Measurements from ENCODE around the gene CHD2.

CHD2 gene

DNA sequence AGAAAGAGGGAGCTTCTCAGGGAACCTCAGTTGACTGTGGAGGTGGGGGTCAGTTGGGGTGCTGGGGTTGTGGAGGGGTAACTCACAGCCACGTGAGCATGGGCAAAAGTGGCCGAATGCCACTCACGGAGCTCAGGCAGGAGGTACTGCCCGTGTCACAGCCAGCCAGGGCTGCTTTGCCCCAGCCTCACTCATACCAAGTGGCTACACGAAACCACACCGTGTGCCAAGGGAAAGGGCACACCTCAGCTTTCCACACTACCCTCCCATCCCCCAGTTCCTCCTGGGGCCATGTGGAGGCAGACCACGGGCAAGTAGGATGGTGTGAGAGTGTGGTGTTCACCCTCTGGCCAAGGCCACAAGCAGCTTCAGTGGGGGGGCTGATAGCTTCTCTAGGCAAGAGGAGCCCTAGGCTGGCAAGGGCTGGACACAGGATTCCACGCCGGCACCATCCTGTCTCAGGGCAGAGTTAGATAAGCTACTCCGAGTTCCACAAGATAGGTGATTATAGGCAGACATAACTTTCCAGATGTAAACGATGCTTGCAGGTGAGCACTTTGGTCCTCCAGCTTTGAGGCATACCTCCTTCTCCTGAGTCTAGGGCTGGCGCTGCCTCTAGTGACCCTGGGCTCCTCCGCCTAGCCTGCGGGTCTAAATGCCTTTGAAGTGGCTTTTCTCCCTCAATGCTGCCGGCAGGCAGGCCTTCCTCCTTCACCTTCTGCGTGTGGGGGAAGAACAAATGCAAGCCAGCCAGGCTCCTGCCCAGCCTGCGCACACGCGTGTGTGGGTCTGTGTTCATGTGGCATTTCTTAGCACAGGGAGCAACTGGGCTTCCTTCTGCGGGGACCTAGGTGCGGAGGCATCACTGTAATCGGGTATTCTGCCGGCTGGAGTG, 163.9 kb downstream of the CHD2 start:
- no peak for DNase-seq

DNA sequence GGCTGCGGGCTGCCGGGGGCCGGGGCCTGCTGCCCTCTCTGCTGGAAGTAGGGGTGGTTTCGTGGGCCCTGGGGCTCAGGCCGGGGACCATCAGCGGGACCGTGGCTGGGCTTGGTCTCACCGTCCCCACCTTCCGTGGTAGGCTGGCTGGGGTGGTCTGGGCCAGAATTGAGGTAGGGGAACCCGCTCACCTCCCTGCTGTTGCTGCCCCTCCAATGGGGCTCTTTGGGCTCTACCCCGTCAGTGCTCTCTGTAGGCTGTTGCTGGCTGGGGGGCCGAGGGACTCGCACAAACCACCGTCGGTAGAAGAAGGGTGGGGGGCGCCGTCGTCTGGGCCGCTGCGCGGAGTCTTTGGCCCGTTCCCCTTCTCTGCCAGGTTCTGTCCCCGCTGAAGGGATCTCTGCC, 165.5 kb downstream of the CHD2 start:
- DNase-seq, result no peak

DNA sequence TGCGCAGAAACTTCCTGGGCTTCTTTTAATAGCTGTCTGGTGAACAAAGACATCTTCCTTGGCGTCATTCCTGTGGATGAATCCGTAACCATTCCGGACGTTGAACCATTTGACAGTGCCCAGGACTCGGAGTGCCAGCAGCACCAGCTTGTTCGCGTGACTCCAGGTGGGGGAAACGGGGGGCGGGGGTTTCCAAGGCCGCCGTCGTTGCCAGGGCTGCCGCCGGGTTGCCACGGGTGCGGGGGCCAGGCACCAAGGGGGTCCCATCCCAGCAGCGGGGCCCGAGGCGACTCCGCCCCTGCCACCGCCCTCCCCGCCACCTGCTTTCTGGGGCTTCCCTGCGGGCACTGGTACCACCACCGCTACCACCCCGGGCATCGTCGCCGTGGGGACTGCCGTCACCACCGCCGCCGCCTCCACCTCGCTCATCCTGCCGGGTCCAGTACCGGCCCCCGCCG, 166.1 kb downstream of the CHD2 start:
- peak in 2 of 56 donors; percentile 33 to 40 for DNase-seq

DNA sequence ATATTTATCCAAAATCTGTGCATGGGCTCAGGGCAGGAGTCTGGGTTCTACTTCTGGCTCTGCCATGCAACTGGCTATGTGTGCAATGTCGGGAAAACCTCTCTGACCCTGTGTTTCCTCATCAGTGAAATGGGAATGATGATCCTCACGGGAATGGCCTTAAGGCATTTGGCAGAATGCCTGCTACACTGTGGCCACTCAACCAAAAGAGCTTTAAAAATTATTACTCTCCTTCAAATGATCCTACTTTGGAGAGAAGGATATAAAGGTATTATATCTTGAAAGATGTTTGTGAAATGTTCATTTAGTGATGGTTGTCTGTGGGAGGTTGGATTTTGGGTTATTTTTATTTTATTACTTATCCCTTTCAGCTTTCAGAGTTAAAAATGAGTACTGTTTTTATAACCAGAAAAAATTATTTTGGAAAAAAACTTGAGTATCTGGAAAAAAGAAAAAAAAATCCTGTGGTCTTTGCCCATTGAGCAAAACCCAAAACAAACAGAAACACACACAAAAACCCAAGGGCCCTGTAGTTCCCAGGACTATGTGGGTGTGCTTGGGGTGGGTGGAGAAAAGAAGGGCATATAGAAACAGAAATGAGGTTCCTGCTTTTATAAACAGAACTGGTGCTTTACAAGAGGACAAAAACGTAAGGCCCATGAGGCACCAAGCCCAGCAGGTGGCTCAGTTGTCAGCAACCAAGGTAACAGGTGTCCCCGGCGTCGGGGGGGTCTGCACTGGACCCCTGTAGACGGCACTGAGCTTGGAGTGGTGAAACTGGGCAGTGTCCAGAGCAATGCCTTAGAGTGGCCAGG, 166.9 kb downstream of the CHD2 start:
- no peak for DNase-seq

DNA sequence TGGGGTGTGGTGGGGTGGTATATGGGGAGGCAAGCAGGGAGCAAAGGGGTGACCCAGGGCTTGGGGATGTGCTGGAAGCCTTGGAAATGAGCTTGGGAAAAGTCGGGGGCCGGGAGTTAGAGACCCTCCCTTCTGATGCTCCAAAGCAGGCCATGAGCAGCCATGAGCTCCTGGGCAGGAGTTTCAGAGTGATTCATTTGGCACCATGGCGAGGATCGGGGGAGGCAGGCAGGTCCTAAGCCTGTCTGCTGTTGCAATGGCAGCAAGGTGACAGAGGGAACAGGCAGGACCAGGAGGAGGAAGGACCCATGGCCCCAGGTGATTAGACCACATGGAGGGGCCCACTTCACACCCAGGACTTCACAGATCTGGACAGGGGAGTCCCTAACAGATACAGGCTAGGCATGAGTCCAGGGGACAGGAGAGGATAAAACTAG, 167.5 kb downstream of the CHD2 start:
- DNase-seq, result no peak

DNA sequence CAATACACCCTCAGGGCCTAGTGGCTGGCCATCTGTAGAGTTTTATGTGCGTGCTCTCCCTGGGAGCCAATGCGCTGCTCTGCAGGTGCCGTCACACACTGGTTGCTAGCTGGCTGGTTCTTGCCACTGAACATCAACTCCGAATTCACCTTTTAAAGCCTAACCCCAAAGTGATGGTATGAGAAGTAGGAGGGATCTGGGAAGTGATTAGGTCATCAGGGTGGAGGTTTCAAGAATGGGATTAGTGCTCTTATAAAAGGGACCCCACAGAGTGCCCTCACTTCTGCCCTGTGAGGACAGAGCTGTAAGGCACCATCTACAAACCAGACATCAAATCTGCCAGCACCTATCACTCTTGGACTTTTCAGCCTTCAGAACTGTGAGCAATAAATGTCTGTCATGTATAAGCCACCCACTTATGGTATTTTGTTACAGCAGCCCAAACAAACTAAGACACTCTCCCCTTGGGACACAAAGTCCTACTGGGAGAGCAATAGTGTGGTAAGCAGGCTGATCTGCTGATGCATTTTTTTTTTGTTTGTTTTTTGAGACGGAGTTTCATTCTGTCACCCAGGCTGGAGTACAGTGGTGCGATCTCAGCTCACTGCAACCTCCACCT, 168.6 kb downstream of the CHD2 start:
- no peak for DNase-seq

DNA sequence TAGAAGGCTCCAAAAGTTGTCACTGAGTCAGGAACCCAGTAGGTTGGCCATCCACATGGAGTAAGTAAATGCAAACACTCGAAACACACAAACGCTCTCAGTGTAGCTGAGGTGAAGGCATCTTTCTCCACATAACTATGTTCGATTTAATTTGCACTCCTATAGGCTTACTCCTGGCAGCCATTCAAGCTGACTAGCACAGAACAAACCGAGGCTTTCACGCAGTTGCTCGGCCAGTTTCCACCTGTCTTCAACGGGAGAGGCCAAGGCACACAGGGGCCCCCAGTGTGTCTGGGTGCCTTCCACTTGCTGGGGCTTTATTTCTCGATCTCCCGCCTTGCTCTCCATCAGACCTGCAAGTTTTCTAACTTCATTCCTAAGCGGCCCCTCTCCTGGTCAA, 170.0 kb downstream of the CHD2 start:
- DNase-seq, result no peak

DNA sequence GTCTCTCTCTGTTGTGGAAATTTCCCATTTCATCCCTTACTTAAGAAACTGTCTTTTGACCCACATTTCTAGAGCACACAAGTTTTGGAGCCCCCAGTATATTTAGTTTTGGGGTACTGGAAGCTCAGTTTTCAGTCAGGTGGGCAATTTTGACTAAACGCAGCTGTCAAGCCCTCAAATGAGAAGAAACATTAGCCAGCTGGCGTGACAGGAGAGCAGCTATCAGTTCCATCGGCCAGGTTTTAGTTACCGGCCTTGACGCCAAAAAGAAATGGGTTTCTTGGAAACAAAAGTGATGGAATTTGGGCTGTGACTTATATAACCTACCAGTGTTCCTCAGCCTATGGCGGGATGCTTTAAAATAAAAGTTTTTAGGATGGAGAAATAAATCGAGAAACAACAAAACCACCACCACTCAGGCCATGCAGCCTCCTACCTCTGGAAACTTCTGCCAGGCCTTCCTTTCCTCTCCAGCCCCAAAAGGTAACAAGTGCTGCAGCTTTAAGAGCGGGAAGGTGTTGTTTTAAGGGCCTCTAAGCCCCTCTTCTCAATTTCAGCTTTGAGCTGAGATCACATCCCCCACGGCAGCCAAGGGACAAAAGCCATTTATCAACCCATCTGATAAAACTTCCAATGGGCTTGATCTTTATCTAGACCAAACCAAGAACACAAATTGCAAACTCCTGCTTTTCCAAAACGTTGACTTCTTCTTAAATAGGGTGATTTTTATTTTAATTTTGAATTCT, 170.6 kb downstream of the CHD2 start:
- DNase-seq, result no peak

DNA sequence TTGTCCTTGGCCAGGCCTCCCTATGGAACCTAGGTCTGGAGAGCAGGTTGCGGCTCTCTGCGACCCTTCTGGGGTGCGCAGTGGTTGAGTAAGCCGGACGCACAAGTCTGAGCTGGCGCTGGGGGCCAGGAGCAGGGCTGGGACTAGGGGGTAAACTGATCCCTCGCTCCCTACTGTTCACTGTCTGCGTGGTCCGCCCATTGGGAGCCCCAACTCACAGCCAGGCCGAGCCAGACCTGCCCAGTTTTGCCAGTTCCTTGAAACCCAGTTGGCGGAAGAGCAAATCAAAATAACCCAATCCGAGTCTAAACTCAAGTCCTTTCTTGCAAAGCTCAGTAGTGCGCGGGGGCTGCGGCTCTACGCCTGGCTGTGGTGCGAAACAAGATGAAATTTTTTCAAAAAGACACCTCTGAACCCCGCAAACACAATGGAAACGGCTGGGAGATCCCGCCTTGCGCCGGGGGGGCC, 171.4 kb downstream of the CHD2 start:
- no peak for DNase-seq

DNA sequence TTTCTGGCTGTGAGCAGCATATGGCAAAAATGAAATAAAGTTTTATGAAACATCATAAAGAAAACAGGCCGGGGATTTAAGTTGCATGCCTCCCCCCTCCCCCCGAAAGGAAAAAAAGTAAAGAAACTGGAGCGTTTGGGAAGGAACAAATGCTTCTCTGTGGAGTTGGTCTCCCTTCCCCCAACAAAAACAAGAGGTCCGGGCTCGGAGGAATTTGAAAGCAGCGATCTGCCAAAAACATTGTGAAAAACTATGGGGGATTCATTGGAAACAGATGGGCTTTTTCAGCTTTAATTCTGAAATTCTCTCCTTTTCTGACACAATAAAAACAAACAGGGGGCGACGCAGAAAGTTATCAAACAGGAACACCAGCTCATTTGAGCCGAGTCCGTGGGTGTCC, 171.9 kb downstream of the CHD2 start:
- peak in 1 of 56 donors; percentile 29 for DNase-seq

DNA sequence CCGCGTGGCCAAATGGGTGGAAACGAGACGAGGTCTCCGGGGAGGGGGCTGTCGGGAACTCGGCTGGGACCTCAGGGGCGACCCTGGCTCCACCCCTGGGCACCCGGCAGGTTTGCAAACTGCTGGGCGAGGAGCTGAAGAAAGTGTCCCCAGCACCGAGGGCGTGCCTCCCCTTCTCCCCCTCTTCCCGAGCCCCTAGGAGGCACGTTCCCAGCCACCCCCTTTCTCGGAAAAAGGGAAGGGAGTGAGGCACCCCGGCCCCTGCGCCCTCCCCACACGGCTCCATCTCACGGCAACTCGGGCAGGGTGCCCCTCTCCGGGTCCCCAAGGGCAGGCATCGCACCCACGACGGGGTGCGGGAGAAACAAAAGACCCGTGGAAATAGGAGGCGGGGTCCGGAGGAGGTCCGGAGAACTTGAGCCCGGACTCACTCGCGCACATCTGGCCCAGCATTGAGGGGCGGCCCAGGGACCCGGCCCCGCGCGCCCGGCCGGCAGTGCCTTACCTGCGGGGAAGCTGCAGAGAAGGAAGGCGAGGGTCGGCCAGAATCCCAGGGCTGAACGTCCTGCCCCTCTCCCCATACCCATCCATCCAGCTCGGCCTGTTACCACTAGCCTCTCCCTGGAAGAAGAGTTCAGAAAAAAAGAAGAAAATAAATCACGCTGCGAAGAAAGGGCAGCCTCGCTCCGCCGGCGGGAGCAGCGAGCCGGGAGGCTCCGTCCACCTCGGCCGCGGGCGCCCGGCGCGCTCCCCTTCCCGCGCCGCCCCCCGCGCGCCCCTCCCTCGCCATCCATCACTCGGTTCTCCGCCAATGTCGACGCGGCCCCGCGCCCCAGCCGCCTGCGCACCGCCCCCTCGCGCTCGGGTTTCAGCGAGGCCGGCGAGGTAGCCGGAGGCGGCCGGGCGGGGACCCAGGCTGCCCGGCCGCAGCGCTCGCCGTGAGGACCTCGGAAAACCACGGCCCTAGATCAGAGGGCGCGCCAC, 172.6 kb downstream of the CHD2 start:
- DNase-seq, result peak in 26 of 56 donors; percentile 14 to 69 (median 38)

DNA sequence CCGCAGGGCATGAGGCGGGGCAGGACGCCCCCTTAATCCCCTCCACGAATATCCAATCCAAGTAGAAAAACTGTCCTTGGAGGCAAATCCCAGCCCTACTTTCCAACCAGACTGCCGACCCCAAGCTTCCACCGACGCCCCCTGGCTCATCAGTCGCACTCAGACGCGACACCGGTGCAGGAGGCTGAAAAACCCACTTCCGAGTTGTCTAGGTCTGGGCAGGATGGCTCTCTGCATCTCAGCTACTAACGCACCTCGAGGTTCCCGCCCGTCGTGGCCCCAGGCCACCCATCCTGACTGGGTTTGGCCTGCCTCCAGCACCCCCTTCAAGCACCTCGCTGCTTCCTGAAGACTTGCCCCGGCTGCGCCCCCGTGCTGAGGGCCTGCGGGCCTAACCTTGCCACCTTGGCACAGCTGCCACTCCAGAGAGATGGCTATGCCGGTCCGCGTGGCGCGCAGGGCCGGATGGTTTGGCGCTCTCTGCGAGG, 173.4 kb downstream of the CHD2 start:
- no peak for DNase-seq

DNA sequence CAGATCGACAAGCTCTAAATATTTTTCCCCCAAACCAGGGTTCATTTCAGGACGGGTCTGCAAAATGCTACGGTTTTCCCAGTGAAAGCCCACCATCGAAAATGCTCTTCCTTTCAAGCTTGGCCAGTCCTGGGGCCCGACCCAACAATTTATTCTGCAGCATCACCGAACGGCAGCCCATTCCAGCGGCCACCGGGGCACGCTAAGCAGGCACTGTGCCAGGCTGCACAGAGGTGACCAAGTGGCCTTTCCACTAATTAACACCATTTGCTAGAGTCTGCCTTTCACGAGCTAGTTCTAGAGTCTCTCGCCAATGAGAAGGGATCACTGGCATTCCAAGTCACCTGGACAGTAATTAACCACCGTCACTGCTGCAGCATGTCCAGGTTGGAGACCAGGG, 174.5 kb downstream of the CHD2 start:
- DNase-seq, result peak in 4 of 56 donors; percentile 20 to 39 (median 22)

DNA sequence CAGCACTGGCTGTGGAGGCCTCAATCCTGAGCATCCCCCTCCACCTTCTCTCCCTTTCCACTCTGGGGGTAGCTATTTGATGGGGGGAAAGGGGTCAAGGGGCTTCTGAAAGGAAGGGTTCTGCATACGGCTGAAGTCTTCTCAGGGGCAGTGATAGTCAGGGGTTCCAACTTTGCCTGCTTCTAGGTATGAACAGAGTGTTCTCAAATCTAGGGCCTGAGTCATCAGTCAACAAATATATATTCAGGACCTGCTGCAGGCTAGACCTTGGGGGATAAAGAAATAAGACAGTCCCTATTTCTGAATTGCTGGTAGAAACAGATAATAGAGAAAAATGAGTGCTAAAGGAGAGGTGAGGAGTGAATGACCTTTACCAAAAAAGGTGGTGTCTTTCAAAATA, 176.1 kb downstream of the CHD2 start:
- DNase-seq, result no peak

DNA sequence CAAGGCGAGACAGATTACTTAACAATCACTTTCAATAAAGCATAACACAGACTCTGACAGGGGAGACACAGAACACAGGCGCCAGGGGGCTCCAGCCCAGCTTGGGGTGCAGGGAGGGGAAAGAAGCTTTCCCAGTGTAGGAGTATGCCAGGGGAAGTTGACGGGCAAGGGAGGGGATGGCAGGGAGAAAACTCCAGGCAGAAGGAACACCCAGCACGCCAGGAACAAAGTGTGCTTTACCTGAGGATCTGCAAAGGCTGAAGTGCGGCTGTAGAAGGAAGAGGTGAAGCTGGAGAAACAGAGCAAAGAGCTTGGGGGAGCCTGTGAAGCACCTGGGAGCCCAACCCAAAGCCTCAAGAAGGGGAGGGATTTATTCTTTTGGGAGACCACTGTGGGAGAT, 176.8 kb downstream of the CHD2 start:
- DNase-seq, result no peak
